Natural killer cell (primary cell): Measurements from ENCODE around the gene HOMER2. TPM values are rescaled to one million over a fixed set of nuclear protein-coding genes. Genes with fewer than 3 reads are reported as not detected.

Source experiments
- ATAC-seq, 3 donors: fragments of 150-1000 bp in 2 of 3; fragments of 200-7000 bp in 1 of 3; cut with Tn5 transposase; 1 replicate in 1 of 3; 2 replicates in 2 of 3; pipeline ENCODE4 v1.10.0; 2021; ENCODE audit warnings: mild to moderate bottlenecking in 2 of 3, moderate library complexity in 2 of 3
- DNase-seq, 2 donors: peaks; one replicate each; pipeline versions ENCODE4 v3.0.0 to v3.0.0-alpha.2; 2013 to 2021; ENCODE audit warnings: mixed read lengths in 1 of 2
- H3K27ac ChIP-seq: one replicate; pipeline ENCODE4 v1.5.1; 2013; ENCODE audit warnings: mild to moderate bottlenecking, low read length
- H3K27me3 ChIP-seq: one replicate; pipeline ENCODE4 v1.6.1; 2013; ENCODE audit warnings: low read length; ENCODE audit not compliant: control insufficient read depth, insufficient read depth
- H3K36me3 ChIP-seq: one replicate; pipeline ENCODE4 v1.6.1; 2013; ENCODE audit warnings: low read length; ENCODE audit not compliant: control insufficient read depth, insufficient read depth
- H3K4me1 ChIP-seq: one replicate; pipeline ENCODE4 v1.6.1; 2013; ENCODE audit warnings: low read length; ENCODE audit not compliant: control insufficient read depth, insufficient read depth
- H3K4me3 ChIP-seq: one replicate; pipeline ENCODE4 v1.5.1; 2013; ENCODE audit warnings: low read length
- H3K9me3 ChIP-seq: one replicate; pipeline ENCODE4 v1.6.1; 2013; ENCODE audit warnings: low read length; ENCODE audit not compliant: control insufficient read depth, insufficient read depth
- H3K27ac Mint-ChIP-seq, 2 donors: one replicate each; pipeline ENCODE4 v1.8.0; 2022; ENCODE audit warnings: mild to moderate bottlenecking in 2 of 2, mixed read lengths in 2 of 2, moderate library complexity in 1 of 2
- H3K27me3 Mint-ChIP-seq, 2 donors: one replicate each; pipeline ENCODE4 v1.8.0; 2022; ENCODE audit warnings: low read depth in 2 of 2, mixed read lengths in 2 of 2
- H3K36me3 Mint-ChIP-seq: one replicate; pipeline ENCODE4 v1.8.0; 2022; ENCODE audit warnings: mixed read lengths
- H3K4me1 Mint-ChIP-seq, 2 donors: one replicate each; pipeline ENCODE4 v1.8.0; 2022; ENCODE audit warnings: mixed read lengths in 2 of 2
- H3K4me3 Mint-ChIP-seq: one replicate; pipeline ENCODE4 v1.8.0; 2022; ENCODE audit warnings: mild to moderate bottlenecking, moderate library complexity, mixed read lengths
- H3K9me3 Mint-ChIP-seq, 2 donors: one replicate each; pipeline ENCODE4 v1.8.0; 2022; ENCODE audit warnings: mixed read lengths in 2 of 2
- WGBS: methylation state at CpG from one replicate; pipeline ENCODE4 v1.1.7; 2013; ENCODE audit warnings: missing lambda C conversion rate; ENCODE audit not compliant: insufficient coverage; 5-methylcytosine and 5-hydroxymethylcytosine counted together
- intact Hi-C: fragments of 100-400 bp; cut with micrococcal nuclease; formaldehyde crosslinking; loops from one replicate; pipeline ENCODE4 v1.14.2; 2022
- total RNA-seq, 4 donors: library from RNA; stranded (reverse); fragments of 120-200 nt in 1 of 4; gene quantifications; one replicate each; pipeline versions ENCODE4 v1.2.3 to v1.2.4, GENCODE V29; 2013 to 2022
- TF ChIP-seq, protein P1 (sequence below): fragments of 200-600 bp; IDR thresholded peaks from one replicate; pipeline ENCODE4 v1.8.0; 2022; ENCODE audit warnings: antibody characterized with exemption

The HOMER2 gene
- total RNA-seq, 3 donors from 2014 or later (not counting 1 experiment from before 2014, with no cell fraction given), result 3.6 to 7.0 (median 4.0) TPM

DNA sequence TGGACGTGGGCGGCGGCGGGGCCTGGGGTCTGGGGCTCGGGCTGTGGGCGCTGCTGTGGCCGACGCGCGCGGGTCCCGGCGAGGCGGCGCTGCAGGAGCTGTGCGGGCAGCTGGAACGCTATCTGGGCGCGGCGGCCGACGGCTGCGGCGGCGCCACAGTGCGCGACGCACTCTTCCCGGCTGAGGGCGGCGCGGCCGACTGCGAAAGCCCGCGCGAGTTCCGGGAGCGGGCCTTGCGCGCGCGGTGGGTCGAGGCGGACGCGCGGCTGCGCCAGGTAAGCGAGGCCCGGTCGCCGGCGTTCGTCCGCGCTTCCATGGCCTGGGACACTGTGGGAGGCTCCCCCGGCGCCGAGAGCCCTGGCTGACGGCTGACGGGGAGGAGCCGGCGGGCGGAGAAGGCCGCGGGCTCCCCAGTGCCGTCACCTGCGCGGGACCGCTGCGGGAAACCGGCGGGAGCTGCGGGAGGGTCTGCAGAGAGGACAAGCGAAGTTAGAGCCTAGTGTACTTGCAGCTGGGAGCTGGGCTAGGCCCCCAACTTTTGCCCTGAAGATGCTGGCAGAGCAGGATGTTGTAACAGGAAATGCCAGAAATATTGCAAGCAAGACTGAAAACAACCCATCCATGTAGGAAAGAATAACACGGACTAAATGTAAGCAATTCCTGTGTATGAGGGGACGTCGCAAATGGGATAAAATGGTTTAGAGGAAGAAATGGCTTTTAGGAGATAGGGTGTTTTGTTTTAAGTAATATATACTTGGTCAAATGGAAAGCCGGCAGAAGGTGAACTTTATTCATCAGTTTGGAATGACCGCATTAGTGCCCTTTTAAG lies 142.2 kb downstream of the HOMER2 start:
- DNase-seq (peak; percentile 44 to 62), ATAC-seq (peak; percentile 2 to 11 (median 5))
- H3K27me3 ChIP-seq, result no peaks in the 10 kb centered on the region
- intact Hi-C loops, result loop anchor here (2.0 to 10.0 kb wide), 2 partner anchors 17 to 255 kb away; partner anchors contain the start of gene BTBD1
- H3K4me1 Mint-ChIP-seq, result peaks cover 46 to 49% of the 10 kb centered on the region in 2 donors
- peak overlapping the region; percentile 93 to 99 for H3K27ac Mint-ChIP-seq
- peaks cover 16% of the 10 kb centered on the region for H3K36me3 ChIP-seq
- H3K27ac ChIP-seq, result peak overlapping the region; percentile 95
- H3K36me3 Mint-ChIP-seq, result peaks cover 11% of the 10 kb centered on the region
- no peaks in the 10 kb centered on the region for H3K27me3 Mint-ChIP-seq
- H3K9me3 Mint-ChIP-seq, result no peaks in the 10 kb centered on the region
- TF ChIP-seq, protein P1, sequence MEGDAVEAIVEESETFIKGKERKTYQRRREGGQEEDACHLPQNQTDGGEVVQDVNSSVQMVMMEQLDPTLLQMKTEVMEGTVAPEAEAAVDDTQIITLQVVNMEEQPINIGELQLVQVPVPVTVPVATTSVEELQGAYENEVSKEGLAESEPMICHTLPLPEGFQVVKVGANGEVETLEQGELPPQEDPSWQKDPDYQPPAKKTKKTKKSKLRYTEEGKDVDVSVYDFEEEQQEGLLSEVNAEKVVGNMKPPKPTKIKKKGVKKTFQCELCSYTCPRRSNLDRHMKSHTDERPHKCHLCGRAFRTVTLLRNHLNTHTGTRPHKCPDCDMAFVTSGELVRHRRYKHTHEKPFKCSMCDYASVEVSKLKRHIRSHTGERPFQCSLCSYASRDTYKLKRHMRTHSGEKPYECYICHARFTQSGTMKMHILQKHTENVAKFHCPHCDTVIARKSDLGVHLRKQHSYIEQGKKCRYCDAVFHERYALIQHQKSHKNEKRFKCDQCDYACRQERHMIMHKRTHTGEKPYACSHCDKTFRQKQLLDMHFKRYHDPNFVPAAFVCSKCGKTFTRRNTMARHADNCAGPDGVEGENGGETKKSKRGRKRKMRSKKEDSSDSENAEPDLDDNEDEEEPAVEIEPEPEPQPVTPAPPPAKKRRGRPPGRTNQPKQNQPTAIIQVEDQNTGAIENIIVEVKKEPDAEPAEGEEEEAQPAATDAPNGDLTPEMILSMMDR, result no peak
- H3K4me3 Mint-ChIP-seq, result peak overlapping the region; percentile 100
- H3K4me1 ChIP-seq, result peaks cover 20% of the 10 kb centered on the region
- WGBS, result under 1% methylated on average over 81 of the region's 81 CpGs
- no peaks in the 10 kb centered on the region for H3K9me3 ChIP-seq
- peak overlapping the region; percentile 66 for H3K4me3 ChIP-seq

DNA sequence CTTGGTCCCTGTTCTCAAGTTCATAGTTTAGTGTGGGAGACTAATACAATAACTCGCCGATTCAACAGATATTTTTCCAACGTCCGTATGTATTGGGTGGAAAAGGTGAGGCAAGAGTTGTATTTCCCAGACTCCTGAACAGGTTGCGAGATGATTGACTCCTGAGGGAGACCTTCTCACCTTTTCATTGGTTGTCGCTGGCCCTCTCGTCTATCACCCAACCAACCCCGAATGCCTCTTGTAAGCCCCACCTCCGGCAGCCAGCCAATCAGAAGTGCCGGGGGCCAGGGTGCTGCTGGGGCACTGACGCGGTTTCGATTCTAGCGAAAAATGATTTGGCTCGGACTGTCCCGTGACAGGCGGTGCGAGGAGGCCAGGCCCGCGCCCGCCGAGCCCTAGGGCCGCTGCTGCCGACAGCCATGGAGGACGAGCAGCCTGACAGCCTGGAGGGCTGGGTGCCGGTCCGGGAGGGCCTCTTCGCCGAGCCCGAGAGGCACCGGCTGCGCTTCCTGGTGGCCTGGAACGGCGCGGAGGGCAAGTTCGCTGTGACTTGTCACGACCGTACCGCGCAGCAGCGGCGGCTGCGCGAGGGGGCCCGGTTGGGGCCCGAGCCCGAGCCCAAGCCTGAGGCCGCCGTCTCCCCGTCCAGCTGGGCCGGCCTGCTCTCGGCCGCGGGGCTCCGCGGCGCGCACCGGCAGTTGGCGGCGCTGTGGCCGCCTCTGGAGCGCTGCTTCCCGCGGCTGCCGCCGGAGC lies 143.0 kb downstream of the HOMER2 start, which contains the start of gene WHAMM:
Gene WHAMM (plus strand): TSS at position 321 of the 753 bp plus-strand sequence. CDS start 99 bp downstream, at position 420.
- Histone ChIP-seq H3K9me3 (no peaks in the 10 kb centered on the region), H3K36me3 (peaks cover 13% of the 10 kb centered on the region), H3K4me3 (peak within 1 kb of the TSS; percentile 66), H3K27me3 (no peaks in the 10 kb centered on the region), H3K4me1 (peaks cover 20% of the 10 kb centered on the region), H3K27ac (peak within 1 kb of the TSS; percentile 95)
- H3K9me3 Mint-ChIP-seq, result no peaks in the 10 kb centered on the region
- under 1% methylated on average over 67 of the region's 67 CpGs for WGBS
- peak within 1 kb of the TSS; percentile 100 for H3K4me3 Mint-ChIP-seq
- peaks cover 9% of the 10 kb centered on the region for H3K36me3 Mint-ChIP-seq
- peaks cover 44% of the 10 kb centered on the region in 2 donors for H3K4me1 Mint-ChIP-seq
- H3K27ac Mint-ChIP-seq, result peak within 1 kb of the TSS; percentile 93 to 99
- intact Hi-C loops, result loop anchor here (1.0 to 10.0 kb wide), 4 partner anchors 17 to 255 kb away; partner anchors contain the start of genes BTBD1 and C15orf40
- DNase-seq (peak; percentile 95 to 97), ATAC-seq (peak; percentile 88 to 97 (median 92))
- TF ChIP-seq, protein P1, result no peak
- H3K27me3 Mint-ChIP-seq, result no peaks in the 10 kb centered on the region

GRCh38 chr15:82808634-82809041 lies 143.9 kb downstream of the HOMER2 start:
- Mint-ChIP-seq H3K27ac (peak overlapping the region; percentile 93 to 99), H3K4me1 (peaks cover 38 to 44% of the 10 kb centered on the region in 2 donors), H3K9me3 (no peaks in the 10 kb centered on the region), H3K27me3 (no peaks in the 10 kb centered on the region), H3K36me3 (peaks cover 9% of the 10 kb centered on the region), H3K4me3 (peak overlapping the region; percentile 19)
- Histone ChIP-seq H3K9me3 (no peaks in the 10 kb centered on the region), H3K4me1 (peaks cover 20% of the 10 kb centered on the region), H3K36me3 (peaks cover 7% of the 10 kb centered on the region), H3K4me3 (no peak overlapping the region), H3K27ac (peak overlapping the region; percentile 95), H3K27me3 (no peaks in the 10 kb centered on the region)
- TF ChIP-seq, protein P1, result no peak
- no peak for ATAC-seq
- WGBS, result 87% methylated on average over 9 of the region's 9 CpGs
- DNase-seq, result no peak
- intact Hi-C loops, result loop anchor here (1.0 to 5.0 kb wide), 2 partner anchors 58 to 204 kb away; partner anchors contain the start of gene C15orf40
